CD4-positive, alpha-beta memory T cell (primary cell): ENCODE data around the gene ABCC6. TPM values are rescaled to one million over a fixed set of nuclear protein-coding genes. Genes with fewer than 3 reads are reported as not detected.
"Not testable (repeated sequence)": the region's sequence is repeated elsewhere in the genome, so short reads cannot be mapped to it uniquely, and the experiment has no call there.

Experiments
- CTCF ChIA-PET: fragments of 350-600 bp; sonication (Branson Sonifier 250); formaldehyde crosslinking; loops from one replicate; lab custom pipeline; 2021; ENCODE audit warnings: inconsistent platforms; ENCODE audit not compliant: partially characterized antibody; lab: Charles Lee
- POLR2A ChIA-PET: fragments of 350-600 bp; sonication (Branson Sonifier 250); formaldehyde crosslinking; loops from one replicate; lab custom pipeline; 2021; ENCODE audit not compliant: partially characterized antibody; lab: Charles Lee
- DNase-seq, 5 donors: peaks; one replicate each; pipeline versions ENCODE4 v3.0.0 to v3.0.0-alpha.2; 2020 to 2022; ENCODE audit warnings: mixed read lengths in 1 of 5
- H3K27ac ChIP-seq: one replicate; pipeline ENCODE4 v1.7.0; 2013; ENCODE audit warnings: low read depth, low read length
- H3K27me3 ChIP-seq: 2 replicates; pipeline ENCODE4 v1.7.0; 2013; ENCODE audit warnings: mild to moderate bottlenecking, low read length, moderate library complexity; ENCODE audit not compliant: insufficient read depth
- H3K36me3 ChIP-seq: 2 replicates; pipeline ENCODE4 v1.7.0; 2013; ENCODE audit warnings: mild to moderate bottlenecking, low read length, moderate library complexity; ENCODE audit not compliant: insufficient read depth
- H3K4me1 ChIP-seq: 2 replicates; pipeline ENCODE4 v1.7.0; 2013; ENCODE audit warnings: mild to moderate bottlenecking, low read length, moderate library complexity; ENCODE audit not compliant: insufficient read depth
- H3K4me3 ChIP-seq, 2 donors: one replicate each; pipeline ENCODE4 v1.7.0; 2013; ENCODE audit warnings: low read length in 2 of 2, mild to moderate bottlenecking in 1 of 2
- H3K9me3 ChIP-seq, 2 donors: one replicate each; pipeline ENCODE4 v1.7.0; 2013; ENCODE audit warnings: low read length in 2 of 2, control low read depth in 1 of 2; ENCODE audit not compliant: control insufficient read depth in 1 of 2
- H3K27ac Mint-ChIP-seq, 7 donors: one replicate each; pipeline ENCODE4 v1.8.0; 2020 to 2021; ENCODE audit warnings: mixed read lengths in 7 of 7, mild to moderate bottlenecking in 6 of 7, inconsistent platforms in 3 of 7, moderate library complexity in 3 of 7
- H3K27me3 Mint-ChIP-seq, 2 donors: one replicate each; pipeline ENCODE4 v1.8.0; 2020 to 2021; ENCODE audit warnings: mixed read lengths in 2 of 2
- H3K36me3 Mint-ChIP-seq, 2 donors: one replicate each; pipeline ENCODE4 v1.8.0; 2020 to 2021; ENCODE audit warnings: mixed read lengths in 2 of 2, inconsistent platforms in 1 of 2, mild to moderate bottlenecking in 1 of 2
- H3K4me1 Mint-ChIP-seq, 4 donors: one replicate each; pipeline ENCODE4 v1.8.0; 2020 to 2021; ENCODE audit warnings: mixed read lengths in 4 of 4, mild to moderate bottlenecking in 1 of 4
- H3K4me3 Mint-ChIP-seq, 8 donors: one replicate each; pipeline ENCODE4 v1.8.0; 2020 to 2021; ENCODE audit warnings: mixed read lengths in 8 of 8, mild to moderate bottlenecking in 7 of 8, moderate library complexity in 6 of 8, inconsistent platforms in 3 of 8
- H3K9me3 Mint-ChIP-seq, 8 donors: one replicate each; pipeline ENCODE4 v1.8.0; 2020 to 2021; ENCODE audit warnings: mixed read lengths in 8 of 8, mild to moderate bottlenecking in 5 of 8, inconsistent platforms in 3 of 8, moderate library complexity in 1 of 8
- intact Hi-C: fragments of 100-400 bp; cut with micrococcal nuclease; formaldehyde crosslinking; loops from one replicate; pipeline ENCODE4 v1.15.1; 2023
- polyA plus RNA-seq, 2 donors: library from polyadenylated mRNA; unstranded; fragments of 300-500 nt; fragmentation: Illumina TruSeq; gene quantifications; one replicate each; pipeline ENCODE4 v1.2.3, GENCODE V29; 2021
- total RNA-seq, 2 experiments: library from RNA; stranded (reverse); gene quantifications; one replicate each; pipeline ENCODE4 v1.2.3, GENCODE V29; 2021

ABCC6 gene
- total and polyA plus RNA-seq, 4 experiments from 2014 or later: 0.15 TPM; not detected in 3

DNA sequence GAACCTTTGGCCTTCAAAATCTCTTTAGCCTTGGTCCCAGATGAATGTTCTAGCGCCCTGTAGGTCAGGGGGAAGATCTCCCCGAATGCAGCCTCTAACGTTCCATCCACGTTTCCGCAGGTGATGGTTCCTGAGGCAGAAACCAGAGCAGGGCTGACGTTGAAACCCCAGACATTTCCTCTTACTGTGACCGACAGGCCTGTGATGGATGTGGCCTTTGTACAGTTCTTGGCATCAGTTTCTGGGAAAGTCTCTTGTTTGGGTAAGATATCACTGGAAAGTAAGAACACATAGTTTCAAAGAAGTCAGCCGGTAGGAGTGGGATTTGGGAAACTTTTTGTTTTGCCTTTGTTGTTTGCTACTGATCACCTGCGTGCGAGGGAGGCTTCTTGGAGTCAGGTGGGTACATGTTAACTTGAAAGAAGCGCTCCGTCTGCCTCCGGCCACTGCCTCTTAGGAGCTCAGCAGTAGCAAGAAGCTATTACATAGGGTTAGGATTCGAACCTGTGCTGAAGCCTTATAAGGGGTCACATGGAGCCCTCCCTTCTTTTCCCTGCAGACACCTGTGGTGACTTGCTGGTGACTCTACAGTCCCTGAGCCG is 39.8 kb upstream of the ABCC6 start:
- H3K4me1 Mint-ChIP-seq, POLR2A ChIA-PET, H3K27me3 Mint-ChIP-seq, DNase-seq, H3K36me3 Mint-ChIP-seq, H3K9me3 Mint-ChIP-seq, H3K9me3 ChIP-seq, CTCF ChIA-PET, H3K4me3 Mint-ChIP-seq, H3K27ac ChIP-seq, H3K27me3 ChIP-seq, H3K27ac Mint-ChIP-seq, H3K4me1 ChIP-seq, H3K36me3 ChIP-seq, intact Hi-C loops, H3K4me3 ChIP-seq: not testable (repeated sequence)

DNA sequence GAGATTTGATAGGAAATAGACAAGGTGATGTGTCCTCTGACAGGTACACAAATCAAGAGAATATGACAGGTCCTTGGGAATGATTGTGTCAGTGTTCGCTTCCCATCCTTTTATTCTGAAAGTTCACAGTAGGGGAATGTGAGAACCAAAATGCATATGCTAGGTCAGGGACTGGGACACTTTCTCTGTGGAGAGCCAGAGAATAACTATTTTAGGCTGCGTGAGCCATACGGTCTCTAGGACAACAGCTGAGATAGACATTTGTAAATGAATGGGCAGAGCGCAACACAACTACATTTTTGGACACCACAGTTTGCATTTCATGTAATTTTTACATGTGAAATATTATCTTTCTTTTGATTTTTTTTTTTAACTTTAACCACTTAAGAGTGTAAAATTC is 36.7 kb upstream of the ABCC6 start:
- H3K36me3 ChIP-seq, DNase-seq, H3K27me3 Mint-ChIP-seq, H3K9me3 Mint-ChIP-seq, H3K9me3 ChIP-seq, intact Hi-C loops, CTCF ChIA-PET, H3K4me3 Mint-ChIP-seq, H3K27ac ChIP-seq, POLR2A ChIA-PET, H3K27ac Mint-ChIP-seq, H3K4me1 Mint-ChIP-seq, H3K4me1 ChIP-seq, H3K4me3 ChIP-seq, H3K27me3 ChIP-seq: not testable (repeated sequence)
- peaks cover 7 to 10% of the 10 kb centered on the region in 2 donors for H3K36me3 Mint-ChIP-seq

DNA sequence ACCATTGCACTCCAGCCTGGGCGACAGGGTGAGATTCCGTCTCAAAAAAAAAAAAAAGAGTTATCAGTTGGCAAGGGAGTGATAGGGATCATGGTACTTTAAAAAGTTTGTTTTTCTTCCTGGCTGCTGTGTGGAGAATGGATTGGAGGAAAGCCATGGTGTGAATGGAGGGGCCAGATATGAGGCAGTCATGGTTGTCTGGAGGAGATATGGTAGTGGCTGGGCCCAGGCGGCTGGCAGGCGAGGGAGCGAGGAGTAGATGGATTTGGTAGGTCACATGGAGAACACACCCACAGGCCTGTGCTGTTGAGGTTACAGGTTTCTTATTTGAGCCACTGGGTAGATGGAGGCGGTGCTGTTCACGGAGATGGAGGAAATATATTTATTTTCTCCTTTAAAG is 35.5 kb upstream of the ABCC6 start:
- H3K9me3 Mint-ChIP-seq, H3K27ac Mint-ChIP-seq, H3K9me3 ChIP-seq, H3K4me3 Mint-ChIP-seq, H3K27me3 Mint-ChIP-seq, CTCF ChIA-PET, H3K4me3 ChIP-seq, H3K4me1 Mint-ChIP-seq, H3K27ac ChIP-seq, DNase-seq, H3K36me3 ChIP-seq, H3K4me1 ChIP-seq, H3K27me3 ChIP-seq, POLR2A ChIA-PET, intact Hi-C loops: not testable (repeated sequence)
- H3K36me3 Mint-ChIP-seq: peaks cover 7 to 16% of the 10 kb centered on the region in 2 donors

DNA sequence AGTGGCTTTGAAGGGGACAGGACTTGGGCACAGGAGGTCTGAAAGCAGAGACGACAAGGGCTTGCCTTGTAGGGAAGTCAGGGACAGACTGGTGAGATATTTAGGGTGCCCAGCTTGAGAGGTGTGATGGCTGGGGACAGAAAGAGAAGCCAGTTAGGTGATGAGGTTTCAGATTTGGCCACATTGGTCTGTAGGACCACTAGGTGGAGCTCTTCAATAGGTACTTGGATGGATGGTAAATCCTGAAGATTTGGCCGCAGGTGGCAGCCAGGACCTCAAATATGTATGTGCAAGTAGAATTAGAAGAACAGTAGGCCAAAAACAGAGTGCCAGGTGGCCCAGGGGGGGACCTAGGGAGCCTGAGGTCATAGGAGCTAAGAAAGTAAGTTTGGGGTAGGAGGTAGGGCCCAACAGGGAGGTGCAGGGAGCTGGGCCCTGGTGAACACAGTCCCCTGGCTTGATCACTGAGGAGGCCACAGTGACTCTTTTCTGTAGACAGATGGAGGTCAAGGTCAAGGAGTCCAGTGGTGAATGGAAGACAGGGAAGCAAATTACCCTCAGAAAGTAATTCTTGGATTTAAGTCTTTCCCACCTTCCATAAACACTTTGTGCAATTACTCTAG is 34.1 kb upstream of the ABCC6 start:
- peaks cover 4 to 14% of the 10 kb centered on the region in 2 donors for H3K36me3 Mint-ChIP-seq
- intact Hi-C loops, H3K27me3 ChIP-seq, H3K4me1 Mint-ChIP-seq, H3K4me3 Mint-ChIP-seq, POLR2A ChIA-PET, H3K27me3 Mint-ChIP-seq, H3K27ac ChIP-seq, CTCF ChIA-PET, H3K36me3 ChIP-seq, H3K9me3 Mint-ChIP-seq, H3K4me3 ChIP-seq, H3K9me3 ChIP-seq, H3K4me1 ChIP-seq: not testable (repeated sequence)
- DNase-seq: peak in 1 of 5 donors; percentile 1
- H3K27ac Mint-ChIP-seq: peak overlapping the region in 2 of 7 donors; percentile 43 to 63

DNA sequence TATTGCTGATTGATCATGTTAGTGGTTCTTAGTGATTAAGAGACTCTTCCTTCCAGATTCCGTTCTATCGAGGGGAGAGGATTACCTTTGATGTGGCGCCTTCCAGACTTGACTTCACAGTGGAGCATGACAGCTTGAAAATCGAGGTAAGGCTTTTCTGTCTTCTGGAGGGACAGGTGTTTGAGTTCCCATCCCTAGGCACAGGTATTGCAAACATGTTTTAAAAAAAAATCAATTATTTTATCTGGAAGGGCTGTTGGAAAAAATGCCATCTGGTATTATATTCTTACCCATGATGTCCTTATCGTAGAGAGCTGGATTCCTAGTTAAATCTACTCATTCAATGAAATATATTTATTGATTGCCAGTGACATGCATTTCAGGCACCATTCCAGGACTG is 29.1 kb upstream of the ABCC6 start:
- H3K27ac ChIP-seq, H3K4me1 ChIP-seq, H3K9me3 ChIP-seq, H3K27me3 ChIP-seq, H3K4me3 ChIP-seq, H3K27me3 Mint-ChIP-seq, intact Hi-C loops, POLR2A ChIA-PET, DNase-seq, CTCF ChIA-PET, H3K9me3 Mint-ChIP-seq, H3K27ac Mint-ChIP-seq, H3K36me3 ChIP-seq, H3K4me1 Mint-ChIP-seq, H3K4me3 Mint-ChIP-seq, H3K36me3 Mint-ChIP-seq: not testable (repeated sequence)

DNA sequence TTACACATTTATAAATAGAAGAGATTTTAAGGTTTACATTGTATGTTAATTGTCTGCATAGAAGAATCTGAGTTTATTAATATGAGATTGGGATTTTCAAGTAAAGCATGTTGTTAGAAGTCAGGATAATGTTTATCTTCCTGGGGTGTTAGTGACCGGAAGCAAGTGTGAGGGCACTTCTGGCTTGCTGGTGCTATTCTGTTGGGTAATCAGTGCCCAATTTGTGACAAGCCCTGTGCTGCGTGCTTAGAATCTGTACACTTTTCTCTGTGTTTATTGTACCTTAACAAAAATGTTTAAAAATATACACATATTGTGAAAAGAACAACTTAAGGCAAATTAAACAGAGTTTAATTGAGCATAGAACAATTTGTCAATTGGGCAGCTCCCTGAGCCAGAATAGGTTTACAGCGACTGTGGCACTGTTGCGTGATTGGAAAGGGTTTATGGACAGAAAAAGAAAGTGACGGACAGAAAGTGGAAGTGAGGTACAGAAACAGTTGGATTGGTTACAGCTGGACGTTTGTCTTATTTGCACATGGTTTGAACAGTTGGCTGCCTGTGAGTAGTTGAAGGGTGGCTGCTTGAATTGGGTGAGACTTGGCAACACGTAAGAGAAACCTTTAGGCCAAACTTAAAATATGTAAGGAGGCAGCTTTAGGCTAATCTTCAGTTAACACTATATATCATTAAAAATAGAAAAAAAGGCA is 26.5 kb upstream of the ABCC6 start:
- H3K4me3 ChIP-seq, H3K27ac ChIP-seq, H3K27me3 ChIP-seq, H3K9me3 ChIP-seq, DNase-seq, H3K4me3 Mint-ChIP-seq, H3K36me3 ChIP-seq, H3K4me1 ChIP-seq, H3K36me3 Mint-ChIP-seq, POLR2A ChIA-PET, intact Hi-C loops, H3K27ac Mint-ChIP-seq, H3K27me3 Mint-ChIP-seq, H3K4me1 Mint-ChIP-seq, H3K9me3 Mint-ChIP-seq: not testable (repeated sequence)
- CTCF ChIA-PET: interaction anchor here (0.5 kb wide), 1 partner anchor 141 kb away, joined by 3 read pairs; no protein-coding TSS in a partner anchor

DNA sequence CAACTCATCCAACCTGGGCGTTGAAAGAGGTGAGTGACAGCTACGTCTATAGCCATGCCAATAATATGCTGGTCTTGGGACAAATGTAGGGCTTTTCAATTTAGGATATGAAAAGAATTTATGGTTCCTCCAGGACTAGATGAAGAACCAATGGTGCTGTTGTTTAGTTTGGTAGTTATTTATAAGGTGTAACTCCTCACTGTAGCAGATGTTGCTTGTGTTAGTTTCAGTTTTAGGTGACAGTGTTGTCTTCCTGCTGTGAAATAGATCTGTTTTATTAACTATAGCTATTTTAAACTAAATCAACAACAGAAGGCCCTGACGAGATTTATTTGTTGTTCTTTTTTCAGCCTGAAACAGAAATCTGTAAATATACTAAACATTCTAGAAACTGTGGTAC is 24.1 kb upstream of the ABCC6 start:
- H3K9me3 Mint-ChIP-seq, H3K27ac Mint-ChIP-seq, H3K27me3 ChIP-seq, H3K36me3 ChIP-seq, H3K4me3 Mint-ChIP-seq, H3K27me3 Mint-ChIP-seq, DNase-seq, H3K4me1 ChIP-seq, H3K4me1 Mint-ChIP-seq, intact Hi-C loops, H3K9me3 ChIP-seq, H3K36me3 Mint-ChIP-seq, CTCF ChIA-PET, H3K27ac ChIP-seq, POLR2A ChIA-PET, H3K4me3 ChIP-seq: not testable (repeated sequence)
